Activated T-helper 1 cell treated with Interleukin-2 at 50 U/mL for 16 hours (primary cell): ENCODE data around the gene SLC22A17.

Experiments
- DNase-seq: peaks from one replicate; pipeline ENCODE4 v3.0.0-alpha.2; 2020; ENCODE audit warnings: low read depth

The SLC22A17 gene

GRCh38 chr14:23381871-23382270 is 29.2 kb upstream of the SLC22A17 start:
- no peak for DNase-seq

- DNase-seq: no peak
Observed at GRCh38 chr14:23380976-23381375, 28.3 kb upstream of the SLC22A17 start.

- DNase-seq: no peak
Observed at GRCh38 chr14:23380197-23380914, 27.7 kb upstream of the SLC22A17 start.

GRCh38 chr14:23379366-23380196 is 26.9 kb upstream of the SLC22A17 start:
- DNase-seq: peak; percentile 47

GRCh38 chr14:23378612-23379220 is 26.0 kb upstream of the SLC22A17 start:
- no peak for DNase-seq

- DNase-seq: no peak
Observed at GRCh38 chr14:23377573-23378563, 25.2 kb upstream of the SLC22A17 start.

GRCh38 chr14:23377198-23377550 is 24.5 kb upstream of the SLC22A17 start:
- DNase-seq: no peak

- no peak for DNase-seq
Observed at GRCh38 chr14:23376482-23377197, 24.0 kb upstream of the SLC22A17 start, which contains the start of gene CMTM5. CMTM5 (plus strand) TSS chr14:23377046; CDS start chr14:23377252, 206 bp downstream.

- no peak for DNase-seq
Observed at GRCh38 chr14:23375527-23376251, 23.0 kb upstream of the SLC22A17 start.

GRCh38 chr14:23373041-23373440 is 20.4 kb upstream of the SLC22A17 start:
- no peak for DNase-seq

- DNase-seq: no peak
Observed at GRCh38 chr14:23372509-23372908, 19.8 kb upstream of the SLC22A17 start, which contains the start of gene IL25. IL25 (plus strand) TSS chr14:23372809.

- DNase-seq: no peak
Observed at GRCh38 chr14:23371865-23372264, 19.2 kb upstream of the SLC22A17 start.

GRCh38 chr14:23370221-23370620 is 17.5 kb upstream of the SLC22A17 start:
- no peak for DNase-seq

GRCh38 chr14:23366426-23366921 is 13.8 kb upstream of the SLC22A17 start:
- DNase-seq: no peak

GRCh38 chr14:23365732-23366425 is 13.2 kb upstream of the SLC22A17 start:
- DNase-seq: no peak

- DNase-seq: no peak
Observed at GRCh38 chr14:23365036-23365731, 12.5 kb upstream of the SLC22A17 start, which contains the start of gene EFS. EFS (minus strand) TSS chr14:23365172; CDS start chr14:23365025, 147 bp downstream.

- DNase-seq: no peak
Observed at GRCh38 chr14:23364164-23365035, 11.7 kb upstream of the SLC22A17 start.

GRCh38 chr14:23362200-23362599 is 9.5 kb upstream of the SLC22A17 start:
- DNase-seq: no peak
